Liver (tissue), 9 donors: ENCODE data around the gene XPO5. TPM values are rescaled to one million over a fixed set of nuclear protein-coding genes. Genes with fewer than 3 reads are reported as not detected.
"Not testable (repeated sequence)": the region's sequence is repeated elsewhere in the genome, so short reads cannot be mapped to it uniquely, and the experiment has no call there.

Source experiments
- DNase-seq: peaks from one replicate; pipeline ENCODE4 v3.0.0-alpha.2; 2017; ENCODE audit warnings: low spot score
- H3K27ac ChIP-seq, 2 donors: one replicate each; pipeline ENCODE4 v1.7.0; 2013; ENCODE audit warnings: inconsistent platforms in 2 of 2, low read length in 2 of 2, control low read depth in 1 of 2, low read depth in 1 of 2, mild to moderate bottlenecking in 1 of 2
- H3K27me3 ChIP-seq, 4 donors: one replicate each; pipeline versions ENCODE4 v1.6.1 to v1.7.0; 2013; ENCODE audit warnings: low read length in 3 of 4, inconsistent platforms in 1 of 4, mild to moderate bottlenecking in 1 of 4, moderate library complexity in 1 of 4; ENCODE audit not compliant: control insufficient read depth in 4 of 4, insufficient read depth in 4 of 4
- H3K36me3 ChIP-seq, 4 donors: one replicate each; pipeline versions ENCODE4 v1.6.1 to v1.7.0; 2013; ENCODE audit warnings: low read length in 3 of 4, mild to moderate bottlenecking in 3 of 4, low read depth in 1 of 4, moderate library complexity in 1 of 4; ENCODE audit not compliant: control insufficient read depth in 4 of 4, insufficient read depth in 3 of 4
- H3K4me1 ChIP-seq, 4 donors: one replicate each; pipeline versions ENCODE4 v1.6.1 to v1.7.0; 2013; ENCODE audit warnings: low read length in 3 of 4, mild to moderate bottlenecking in 3 of 4, moderate library complexity in 1 of 4; ENCODE audit not compliant: control insufficient read depth in 4 of 4, insufficient read depth in 4 of 4
- H3K4me3 ChIP-seq, 3 donors: one replicate each; pipeline versions ENCODE4 v1.6.1 to v1.7.0; 2013; ENCODE audit warnings: low read length in 3 of 3, control low read depth in 1 of 3, low read depth in 1 of 3, mild to moderate bottlenecking in 1 of 3
- H3K9ac ChIP-seq, 2 donors: one replicate each; pipeline ENCODE4 v1.7.0; 2013; ENCODE audit warnings: low read length in 2 of 2, mild to moderate bottlenecking in 2 of 2, moderate library complexity in 2 of 2, control low read depth in 1 of 2, low read depth in 1 of 2
- H3K9me3 ChIP-seq, 4 donors: one replicate each; pipeline versions ENCODE4 v1.6.1 to v1.7.0; 2013; ENCODE audit warnings: low read length in 3 of 4; ENCODE audit not compliant: control insufficient read depth in 4 of 4
- EGR1 ChIP-seq, 2 donors: IDR thresholded peaks; 2 replicates each; pipeline ENCODE4 v1.6.1; 2016 to 2018; ENCODE audit warnings: antibody characterized with exemption in 2 of 2, low read depth in 2 of 2
- FOXA2 ChIP-seq: IDR thresholded peaks from 2 replicates; pipeline ENCODE4 v1.6.1; 2016; ENCODE audit warnings: antibody characterized with exemption
- HNF4A ChIP-seq, 2 donors: conservative IDR thresholded peaks; 2 replicates each; pipeline ENCODE4 v1.6.1; 2016; ENCODE audit warnings: antibody characterized with exemption in 2 of 2, mild to moderate bottlenecking in 2 of 2
- HNF4G ChIP-seq: IDR thresholded peaks from 2 replicates; pipeline ENCODE4 v1.6.1; 2016; ENCODE audit warnings: antibody characterized with exemption
- JUND ChIP-seq, 2 donors: IDR thresholded peaks; 2 replicates each; pipeline ENCODE4 v1.6.1; 2016; ENCODE audit warnings: antibody characterized with exemption in 2 of 2
- NR2F2 ChIP-seq: IDR thresholded peaks from 2 replicates; pipeline ENCODE4 v1.6.1; 2016; ENCODE audit warnings: antibody characterized with exemption
- RAD21 ChIP-seq, 2 donors: IDR thresholded peaks; 2 replicates each; pipeline ENCODE4 v1.6.1; 2016; ENCODE audit warnings: antibody characterized with exemption in 2 of 2, mild to moderate bottlenecking in 2 of 2
- RXRA ChIP-seq, 2 donors: IDR thresholded peaks; 2 replicates each; pipeline ENCODE4 v1.6.1; 2017 to 2018; ENCODE audit warnings: antibody characterized with exemption in 2 of 2, mild to moderate bottlenecking in 1 of 2
- SP1 ChIP-seq: IDR thresholded peaks from 2 replicates; pipeline ENCODE4 v1.6.1; 2018; ENCODE audit warnings: antibody characterized with exemption, mild to moderate bottlenecking
- TAF1 ChIP-seq: conservative IDR thresholded peaks from 2 replicates; pipeline ENCODE4 v1.6.1; 2016; ENCODE audit warnings: antibody characterized with exemption, mild to moderate bottlenecking
- YY1 ChIP-seq: IDR thresholded peaks from 2 replicates; pipeline ENCODE4 v1.6.1; 2016; ENCODE audit warnings: antibody characterized with exemption, mild to moderate bottlenecking
- whole genome bisulfite sequencing: extraction: QIAGEN DNeasy Blood & Tissue Kit; methylation state at CpG from one replicate; pipeline ENCODE4 v1.1.7; 2013; 5-methylcytosine and 5-hydroxymethylcytosine counted together
- polyA plus RNA-seq, 2 donors: library from polyadenylated mRNA; stranded (reverse) in 1 of 2; unstranded in 1 of 2; fragments of 200-250 nt in 1 of 2; fragments of >200 nt in 1 of 2; fragmentation: Nextera tagmentation in 1 of 2; extraction: Ambion mirVana in 1 of 2; gene quantifications; one replicate each; pipeline versions ENCODE4 v1.2.1 to v1.2.3, GENCODE V29; 2013 to 2015
- total RNA-seq, 2 donors: library from RNA; depleted of rRNA; stranded (reverse); fragments of >200 nt; gene quantifications; one replicate each; pipeline ENCODE4 v1.2.3, GENCODE V29; 2014
- TF ChIP-seq, protein P1 (sequence below): IDR thresholded peaks from 2 replicates; pipeline ENCODE4 v1.6.1; 2016; ENCODE audit warnings: antibody characterized with exemption
- TF ChIP-seq, protein P2 (sequence below): IDR thresholded peaks from 2 replicates; pipeline ENCODE4 v1.6.1; 2016; ENCODE audit warnings: antibody characterized with exemption, mild to moderate bottlenecking
- TF ChIP-seq, protein P3 (sequence below): IDR thresholded peaks from 2 replicates; pipeline ENCODE4 v1.6.1; 2016; ENCODE audit warnings: antibody characterized with exemption
- TF ChIP-seq, protein P4 (sequence below): fragments of 150-350 bp; IDR thresholded peaks from 2 replicates; pipeline ENCODE4 v1.5.1; 2017; ENCODE audit warnings: improper control_type of control experiment, low read depth, low read length; ENCODE audit not compliant: missing input control
- donor health status: healthy.
- donor health status: healthy.
- donor health status: healthy.
- donor health status: healthy.
- donor health status: healthy.

Gene XPO5
- total and polyA plus RNA-seq, 4 donors: 6.1 to 15.8 (median 9.8) TPM

DNA sequence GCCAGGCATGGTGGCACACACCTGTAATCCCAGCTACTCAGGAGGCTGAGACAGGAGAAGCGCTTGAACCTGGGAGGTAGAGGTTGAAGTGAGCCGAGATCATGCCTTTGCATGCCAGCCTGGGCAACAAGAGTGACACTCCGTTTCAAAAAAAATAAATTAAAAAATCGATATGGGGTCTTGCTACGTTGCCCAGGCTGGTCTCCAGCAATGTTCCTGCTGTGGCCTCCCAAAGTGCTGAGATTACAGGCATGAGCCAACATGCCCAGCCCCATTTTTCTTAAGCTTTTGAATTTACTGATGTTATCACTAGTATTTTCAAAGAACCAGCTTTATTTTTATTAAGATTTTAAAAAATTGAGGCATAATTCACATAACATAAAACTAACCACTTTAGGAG lies 35.3 kb downstream of the XPO5 start:
- Histone ChIP-seq H3K9ac (no peak overlapping the region), H3K36me3 (peaks cover 2 to 26% (median 12%) of the 10 kb centered on the region in 4 donors), H3K27me3 (no peaks in the 10 kb centered on the region), H3K9me3 (no peaks in the 10 kb centered on the region), H3K27ac (no peak overlapping the region), H3K4me3 (no peak overlapping the region), H3K4me1 (no peaks in the 10 kb centered on the region)
- no peak for DNase-seq
- no peak for TF ChIP-seq YY1
- TF ChIP-seq, protein P1, sequence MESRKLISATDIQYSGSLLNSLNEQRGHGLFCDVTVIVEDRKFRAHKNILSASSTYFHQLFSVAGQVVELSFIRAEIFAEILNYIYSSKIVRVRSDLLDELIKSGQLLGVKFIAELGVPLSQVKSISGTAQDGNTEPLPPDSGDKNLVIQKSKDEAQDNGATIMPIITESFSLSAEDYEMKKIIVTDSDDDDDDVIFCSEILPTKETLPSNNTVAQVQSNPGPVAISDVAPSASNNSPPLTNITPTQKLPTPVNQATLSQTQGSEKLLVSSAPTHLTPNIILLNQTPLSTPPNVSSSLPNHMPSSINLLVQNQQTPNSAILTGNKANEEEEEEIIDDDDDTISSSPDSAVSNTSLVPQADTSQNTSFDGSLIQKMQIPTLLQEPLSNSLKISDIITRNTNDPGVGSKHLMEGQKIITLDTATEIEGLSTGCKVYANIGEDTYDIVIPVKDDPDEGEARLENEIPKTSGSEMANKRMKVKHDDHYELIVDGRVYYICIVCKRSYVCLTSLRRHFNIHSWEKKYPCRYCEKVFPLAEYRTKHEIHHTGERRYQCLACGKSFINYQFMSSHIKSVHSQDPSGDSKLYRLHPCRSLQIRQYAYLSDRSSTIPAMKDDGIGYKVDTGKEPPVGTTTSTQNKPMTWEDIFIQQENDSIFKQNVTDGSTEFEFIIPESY: no peak
- no peak for TF ChIP-seq HNF4A (conservative IDR thresholded peaks at IDR 0.05)
- TF ChIP-seq EGR1 (IDR thresholded peaks at IDR 0.05; ENCODE audit: low read depth in 2 of 2): no peak
- no peak for TF ChIP-seq SP1
- TF ChIP-seq NR2F2: no peak
- TF ChIP-seq, protein P2, sequence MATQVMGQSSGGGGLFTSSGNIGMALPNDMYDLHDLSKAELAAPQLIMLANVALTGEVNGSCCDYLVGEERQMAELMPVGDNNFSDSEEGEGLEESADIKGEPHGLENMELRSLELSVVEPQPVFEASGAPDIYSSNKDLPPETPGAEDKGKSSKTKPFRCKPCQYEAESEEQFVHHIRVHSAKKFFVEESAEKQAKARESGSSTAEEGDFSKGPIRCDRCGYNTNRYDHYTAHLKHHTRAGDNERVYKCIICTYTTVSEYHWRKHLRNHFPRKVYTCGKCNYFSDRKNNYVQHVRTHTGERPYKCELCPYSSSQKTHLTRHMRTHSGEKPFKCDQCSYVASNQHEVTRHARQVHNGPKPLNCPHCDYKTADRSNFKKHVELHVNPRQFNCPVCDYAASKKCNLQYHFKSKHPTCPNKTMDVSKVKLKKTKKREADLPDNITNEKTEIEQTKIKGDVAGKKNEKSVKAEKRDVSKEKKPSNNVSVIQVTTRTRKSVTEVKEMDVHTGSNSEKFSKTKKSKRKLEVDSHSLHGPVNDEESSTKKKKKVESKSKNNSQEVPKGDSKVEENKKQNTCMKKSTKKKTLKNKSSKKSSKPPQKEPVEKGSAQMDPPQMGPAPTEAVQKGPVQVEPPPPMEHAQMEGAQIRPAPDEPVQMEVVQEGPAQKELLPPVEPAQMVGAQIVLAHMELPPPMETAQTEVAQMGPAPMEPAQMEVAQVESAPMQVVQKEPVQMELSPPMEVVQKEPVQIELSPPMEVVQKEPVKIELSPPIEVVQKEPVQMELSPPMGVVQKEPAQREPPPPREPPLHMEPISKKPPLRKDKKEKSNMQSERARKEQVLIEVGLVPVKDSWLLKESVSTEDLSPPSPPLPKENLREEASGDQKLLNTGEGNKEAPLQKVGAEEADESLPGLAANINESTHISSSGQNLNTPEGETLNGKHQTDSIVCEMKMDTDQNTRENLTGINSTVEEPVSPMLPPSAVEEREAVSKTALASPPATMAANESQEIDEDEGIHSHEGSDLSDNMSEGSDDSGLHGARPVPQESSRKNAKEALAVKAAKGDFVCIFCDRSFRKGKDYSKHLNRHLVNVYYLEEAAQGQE: no peak
- no peak for TF ChIP-seq FOXA2
- TF ChIP-seq, protein P3, sequence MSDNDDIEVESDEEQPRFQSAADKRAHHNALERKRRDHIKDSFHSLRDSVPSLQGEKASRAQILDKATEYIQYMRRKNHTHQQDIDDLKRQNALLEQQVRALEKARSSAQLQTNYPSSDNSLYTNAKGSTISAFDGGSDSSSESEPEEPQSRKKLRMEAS: no peak
- no peak for TF ChIP-seq HNF4G
- no peak for TF ChIP-seq JUND (IDR thresholded peaks at IDR 0.05)
- TF ChIP-seq, protein P4, sequence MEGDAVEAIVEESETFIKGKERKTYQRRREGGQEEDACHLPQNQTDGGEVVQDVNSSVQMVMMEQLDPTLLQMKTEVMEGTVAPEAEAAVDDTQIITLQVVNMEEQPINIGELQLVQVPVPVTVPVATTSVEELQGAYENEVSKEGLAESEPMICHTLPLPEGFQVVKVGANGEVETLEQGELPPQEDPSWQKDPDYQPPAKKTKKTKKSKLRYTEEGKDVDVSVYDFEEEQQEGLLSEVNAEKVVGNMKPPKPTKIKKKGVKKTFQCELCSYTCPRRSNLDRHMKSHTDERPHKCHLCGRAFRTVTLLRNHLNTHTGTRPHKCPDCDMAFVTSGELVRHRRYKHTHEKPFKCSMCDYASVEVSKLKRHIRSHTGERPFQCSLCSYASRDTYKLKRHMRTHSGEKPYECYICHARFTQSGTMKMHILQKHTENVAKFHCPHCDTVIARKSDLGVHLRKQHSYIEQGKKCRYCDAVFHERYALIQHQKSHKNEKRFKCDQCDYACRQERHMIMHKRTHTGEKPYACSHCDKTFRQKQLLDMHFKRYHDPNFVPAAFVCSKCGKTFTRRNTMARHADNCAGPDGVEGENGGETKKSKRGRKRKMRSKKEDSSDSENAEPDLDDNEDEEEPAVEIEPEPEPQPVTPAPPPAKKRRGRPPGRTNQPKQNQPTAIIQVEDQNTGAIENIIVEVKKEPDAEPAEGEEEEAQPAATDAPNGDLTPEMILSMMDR: no peak
- TF ChIP-seq TAF1: no peak
- no peak for TF ChIP-seq RAD21 (IDR thresholded peaks at IDR 0.05)
- no peak for TF ChIP-seq RXRA (IDR thresholded peaks at IDR 0.05)
- 98% methylated on average over 5 of the region's 5 CpGs for WGBS

DNA sequence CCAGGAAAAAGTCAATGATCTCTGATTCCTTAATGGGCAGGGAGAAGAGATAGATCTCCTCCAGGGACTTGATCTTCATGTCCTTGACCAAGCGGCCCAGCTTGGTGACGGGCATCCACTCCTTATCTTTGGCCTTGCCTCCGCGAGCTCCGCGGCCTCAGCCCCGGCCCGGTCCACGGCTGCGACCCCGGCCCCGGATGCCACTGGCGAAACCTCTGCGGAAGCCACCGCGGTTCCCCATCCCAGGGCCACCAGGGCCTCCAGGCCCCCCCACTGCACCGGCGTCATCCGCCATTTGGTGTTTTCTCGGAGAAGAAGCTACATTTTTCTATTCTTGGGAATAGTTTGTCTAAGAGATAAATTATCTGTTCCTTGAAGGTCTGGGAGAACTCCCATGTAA lies 36.4 kb downstream of the XPO5 start:
- peaks cover 3 to 24% (median 8%) of the 10 kb centered on the region in 4 donors for H3K36me3 ChIP-seq
- 98% methylated on average over 20 of the region's 20 CpGs for WGBS
- H3K9me3 ChIP-seq, H3K4me1 ChIP-seq, DNase-seq, H3K27me3 ChIP-seq, H3K4me3 ChIP-seq, H3K9ac ChIP-seq, H3K27ac ChIP-seq: not testable (repeated sequence)

DNA sequence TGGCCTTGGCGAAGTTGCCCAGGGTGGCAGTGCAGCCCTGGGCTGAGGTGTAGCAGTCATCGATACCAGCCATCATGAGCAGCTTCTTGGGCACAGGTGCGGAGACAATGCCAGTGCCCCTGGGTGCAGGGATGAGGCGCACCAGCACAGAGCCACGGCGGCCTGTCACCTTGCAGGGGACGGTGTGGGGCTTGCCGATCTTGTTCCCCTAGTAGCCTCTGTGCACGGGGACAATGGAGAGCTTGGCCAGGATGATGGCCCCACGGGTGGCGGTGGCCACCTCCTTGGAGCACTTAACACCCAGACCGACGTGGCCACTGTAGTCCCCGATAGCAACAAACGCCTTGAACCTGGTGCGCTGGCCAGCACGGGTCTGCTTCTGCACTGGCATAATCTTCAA lies 36.9 kb downstream of the XPO5 start:
- not testable (repeated sequence) for DNase-seq, H3K27ac ChIP-seq, H3K4me3 ChIP-seq, H3K9me3 ChIP-seq, H3K9ac ChIP-seq, H3K4me1 ChIP-seq, H3K27me3 ChIP-seq
- peaks cover 5 to 20% (median 7%) of the 10 kb centered on the region in 4 donors for H3K36me3 ChIP-seq
- WGBS: 98% methylated on average over 15 of the region's 17 CpGs
